H1 (cell line): ENCODE results near the gene OGG1. TPM values are rescaled to one million over a fixed set of nuclear protein-coding genes. Genes with fewer than 3 reads are reported as not detected.

Experiments
- CTCF ChIA-PET: fragments of 300-600 bp; sonication (Branson Sonifier 250); formaldehyde crosslinking; loops from one replicate; lab custom pipeline; 2021; ENCODE audit not compliant: partially characterized antibody; lab: Charles Lee
- POLR2A ChIA-PET: fragments of 300-600 bp; sonication (Branson Sonifier 250); formaldehyde crosslinking; loops from one replicate; lab custom pipeline; 2021; ENCODE audit warnings: inconsistent platforms; ENCODE audit not compliant: partially characterized antibody; lab: Charles Lee
- DNase-seq, 2 experiments: peaks; one replicate each; pipeline versions ENCODE4 v3.0.0 to v3.0.0-alpha.2; 2010 to 2022; ENCODE audit warnings: low spot score in 2 of 2, low read depth in 1 of 2, mixed read lengths in 1 of 2
- FAIRE-seq: peaks from 2 replicates; lab custom pipeline; 2011; peaks lifted over from hg19 to GRCh38; lab: Jason Lieb, UNC
- H2AFZ ChIP-seq: 2 replicates; pipeline ENCODE4 v1.8.1; 2012; ENCODE audit warnings: low read length, inconsistent platforms
- H2AK5ac ChIP-seq: 2 replicates; pipeline ENCODE4 v1.6.1; 2013; ENCODE audit warnings: low read depth, low read length
- H2BK120ac ChIP-seq: replicated peaks from 2 replicates; pipeline ENCODE3; 2013; ENCODE audit warnings: low read depth, low read length, inconsistent platforms
- H2BK12ac ChIP-seq: 2 replicates; pipeline ENCODE4 v1.6.1; 2013; ENCODE audit warnings: low read depth, low read length
- H2BK15ac ChIP-seq: 2 replicates; pipeline ENCODE4 v1.6.1; 2013; ENCODE audit warnings: low read length
- H2BK20ac ChIP-seq: 2 replicates; pipeline ENCODE4 v1.6.1; 2013; ENCODE audit warnings: low read length
- H2BK5ac ChIP-seq: 2 replicates; pipeline ENCODE4 v1.6.1; 2013; ENCODE audit warnings: low read depth, low read length
- H3K14ac ChIP-seq: 2 replicates; pipeline ENCODE4 v1.6.1; 2013; ENCODE audit warnings: inconsistent platforms; ENCODE audit not compliant: insufficient read length
- H3K18ac ChIP-seq: 2 replicates; pipeline ENCODE4 v1.6.1; 2013; ENCODE audit warnings: low read length; ENCODE audit errors: extremely low read depth
- H3K23ac ChIP-seq: 2 replicates; pipeline ENCODE4 v1.6.1; 2013; ENCODE audit warnings: inconsistent platforms; ENCODE audit not compliant: insufficient read length
- H3K23me2 ChIP-seq: 2 replicates; pipeline ENCODE4 v1.6.1; 2013; ENCODE audit warnings: low read depth, low read length
- H3K27ac ChIP-seq: 2 replicates; pipeline ENCODE4 v1.6.1; 2011; ENCODE audit warnings: low read depth, low read length, inconsistent platforms
- H3K27me3 ChIP-seq, 4 experiments: replicated peaks in 1 of 4; 1 replicate in 1 of 4; 2 replicates in 3 of 4; pipeline versions ENCODE4 v1.6.1 to v1.8.1; 2011 to 2013; ENCODE audit warnings: low read length in 3 of 4, mild to moderate bottlenecking in 3 of 4, inconsistent platforms in 2 of 4, mixed read lengths in 2 of 4, moderate library complexity in 1 of 4; ENCODE audit not compliant: control insufficient read depth in 3 of 4, insufficient read depth in 3 of 4; ENCODE audit errors: extremely low read depth in 1 of 4
- H3K36me3 ChIP-seq, 4 experiments: 2 replicates each; pipeline versions ENCODE4 v1.6.1 to v1.8.1; 2011 to 2013; ENCODE audit warnings: mild to moderate bottlenecking in 4 of 4, low read length in 3 of 4, moderate library complexity in 2 of 4, control low read depth in 1 of 4, inconsistent platforms in 1 of 4; ENCODE audit not compliant: insufficient read depth in 4 of 4, control insufficient read depth in 2 of 4
- H3K4ac ChIP-seq: replicated peaks from 2 replicates; pipeline ENCODE3; 2013; ENCODE audit warnings: low read length, low read depth, mixed read lengths, inconsistent platforms; ENCODE audit not compliant: insufficient read length
- H3K4me1 ChIP-seq, 4 experiments: replicated peaks in 1 of 4; 1 replicate in 1 of 4; 2 replicates in 3 of 4; pipeline versions ENCODE4 v1.6.1 to v1.8.1; 2011 to 2013; ENCODE audit warnings: low read length in 3 of 4, inconsistent platforms in 2 of 4, mixed read lengths in 1 of 4; ENCODE audit not compliant: insufficient read depth in 4 of 4, control insufficient read depth in 3 of 4
- H3K4me2 ChIP-seq, 2 experiments: 2 replicates each; pipeline versions ENCODE4 v1.6.1 to v1.8.1; 2011 to 2013; ENCODE audit warnings: low read depth in 2 of 2, low read length in 2 of 2, control low read depth in 1 of 2, inconsistent platforms in 1 of 2, mild to moderate bottlenecking in 1 of 2; ENCODE audit not compliant: insufficient read depth in 1 of 2
- H3K4me3 ChIP-seq, 4 experiments: fragments of 200-600, 300-600 bp in 1 of 4; sonication (generic), shearing (Covaris generic), sonication (Bioruptor Twin) in 1 of 4; 2 replicates each; pipeline versions ENCODE4 v1.5.1 to v1.8.1; 2011 to 2016; ENCODE audit warnings: low read length in 4 of 4, low read depth in 3 of 4, control low read depth in 2 of 4, inconsistent platforms in 2 of 4, mild to moderate bottlenecking in 2 of 4, mixed read lengths in 1 of 4, moderate library complexity in 1 of 4; ENCODE audit not compliant: insufficient read depth in 2 of 4; ENCODE audit errors: extremely low read depth in 1 of 4
- H3K56ac ChIP-seq: replicated peaks from 2 replicates; pipeline ENCODE3; 2013; ENCODE audit warnings: low read depth, mild to moderate bottlenecking, mixed read lengths, low read length, inconsistent platforms; ENCODE audit not compliant: insufficient read length
- H3K79me1 ChIP-seq: 2 replicates; pipeline ENCODE4 v1.6.1; 2013; ENCODE audit warnings: low read depth, low read length, control low read depth
- H3K79me2 ChIP-seq, 2 experiments: 2 replicates each; pipeline versions ENCODE4 v1.6.1 to v1.8.1; 2012 to 2013; ENCODE audit warnings: low read length in 2 of 2, mild to moderate bottlenecking in 2 of 2, inconsistent platforms in 1 of 2; ENCODE audit not compliant: insufficient read depth in 2 of 2, control insufficient read depth in 1 of 2
- H3K9ac ChIP-seq, 4 experiments: replicated peaks in 1 of 4; 1 replicate in 1 of 4; 2 replicates in 3 of 4; pipeline versions ENCODE4 v1.6.1 to v1.8.1; 2011 to 2013; ENCODE audit warnings: low read depth in 3 of 4, low read length in 3 of 4, control low read depth in 2 of 4, mild to moderate bottlenecking in 2 of 4, moderate library complexity in 2 of 4, inconsistent platforms in 1 of 4; ENCODE audit errors: extremely low read depth in 1 of 4
- H3K9me3 ChIP-seq, 2 experiments: 2 replicates each; pipeline versions ENCODE4 v1.6.1 to v1.8.1; 2012 to 2013; ENCODE audit warnings: mild to moderate bottlenecking in 2 of 2, moderate library complexity in 2 of 2, control low read depth in 1 of 2, inconsistent platforms in 1 of 2, low read depth in 1 of 2, low read length in 1 of 2, mixed read lengths in 1 of 2; ENCODE audit not compliant: insufficient read depth in 2 of 2
- H4K20me1 ChIP-seq, 2 experiments: replicated peaks in 1 of 2; 2 replicates each; pipeline versions ENCODE3 to v1.8.1; 2011 to 2013; ENCODE audit warnings: inconsistent platforms in 2 of 2, low read length in 2 of 2, mild to moderate bottlenecking in 1 of 2; ENCODE audit not compliant: insufficient read depth in 2 of 2, control insufficient read depth in 1 of 2
- H4K5ac ChIP-seq: 2 replicates; pipeline ENCODE4 v1.6.1; 2013; ENCODE audit warnings: low read length, low read depth, mixed read lengths, inconsistent platforms; ENCODE audit not compliant: insufficient read length
- H4K8ac ChIP-seq: 2 replicates; pipeline ENCODE4 v1.8.0; 2013; ENCODE audit warnings: mild to moderate bottlenecking, moderate library complexity, low read length, inconsistent platforms; ENCODE audit not compliant: insufficient read depth; ENCODE audit errors: extremely low read depth
- H4K91ac ChIP-seq: replicated peaks from 2 replicates; pipeline ENCODE3; 2013; ENCODE audit warnings: low read length, mixed read lengths, inconsistent platforms; ENCODE audit not compliant: insufficient read length
- CTCF ChIP-seq, 3 experiments: IDR thresholded peaks; 1 replicate in 2 of 3; 2 replicates in 1 of 3; pipeline versions ENCODE4 v1.5.1 to v1.6.1; 2011; ENCODE audit warnings: low read length in 3 of 3, mild to moderate bottlenecking in 3 of 3, inconsistent platforms in 2 of 3, low read depth in 1 of 3, moderate library complexity in 1 of 3; ENCODE audit not compliant: insufficient read depth in 1 of 3; ENCODE audit errors: control extremely low read depth in 1 of 3
- MAFK ChIP-seq: IDR thresholded peaks from 2 replicates; pipeline ENCODE4 v1.6.1; 2012; ENCODE audit warnings: low read depth, mild to moderate bottlenecking, improper control_type of control experiment, low read length
- RAD21 ChIP-seq, 2 experiments: IDR thresholded peaks in 1 of 2; conservative IDR thresholded peaks in 1 of 2; 2 replicates each; pipeline ENCODE4 v1.6.1; 2011; ENCODE audit warnings: low read depth in 2 of 2, low read length in 2 of 2, improper control_type of control experiment in 1 of 2, inconsistent platforms in 1 of 2, mild to moderate bottlenecking in 1 of 2, moderate library complexity in 1 of 2
- WGBS, 2 experiments: shearing (Covaris generic) in 1 of 2; methylation state at CpG; one replicate each; pipeline versions ENCODE4 v1.1.6 to v1.1.7; 2013 to 2015; ENCODE audit warnings: low lambda C conversion rate in 2 of 2, mixed read lengths in 2 of 2, inconsistent platforms in 1 of 2, low coverage in 1 of 2, missing lambda C conversion rate in 1 of 2; ENCODE audit not compliant: insufficient replicate concordance in 2 of 2, insufficient coverage in 1 of 2, insufficient read length in 1 of 2; ENCODE audit errors: extremely low coverage in 1 of 2, missing lambda C conversion rate in 1 of 2; 5-methylcytosine and 5-hydroxymethylcytosine counted together
- polyA plus RNA-seq, 7 experiments: library from polyadenylated mRNA; depleted of rRNA in 3 of 7; stranded (reverse) in 5 of 7; unstranded in 2 of 7; fragments of >200 nt in 5 of 7; fragments of 200-250 nt in 2 of 7; gene quantifications; 1 replicate in 5 of 7; 2 replicates in 1 of 7; 4 replicates in 1 of 7; pipeline versions ENCODE4 v1.2.1 to v1.2.3, GENCODE V29; 2011 to 2013; ENCODE audit warnings: missing spikeins in 2 of 7, mixed read lengths in 2 of 7
- total RNA-seq: library from RNA; stranded (reverse); fragmentation: NEBNext Ultra II Directional; extraction: Animal tissue kit (Norgen Biotek cat#: 25700); gene quantifications from 2 replicates; pipeline ENCODE4 v1.2.1, GENCODE V29; 2021

The OGG1 gene
- total and polyA plus RNA-seq, 2 of the 8 experiments (the other 6 are each of a cell fraction or from before 2014, with no cell fraction given), result 29.6 to 46.8 TPM

DNA sequence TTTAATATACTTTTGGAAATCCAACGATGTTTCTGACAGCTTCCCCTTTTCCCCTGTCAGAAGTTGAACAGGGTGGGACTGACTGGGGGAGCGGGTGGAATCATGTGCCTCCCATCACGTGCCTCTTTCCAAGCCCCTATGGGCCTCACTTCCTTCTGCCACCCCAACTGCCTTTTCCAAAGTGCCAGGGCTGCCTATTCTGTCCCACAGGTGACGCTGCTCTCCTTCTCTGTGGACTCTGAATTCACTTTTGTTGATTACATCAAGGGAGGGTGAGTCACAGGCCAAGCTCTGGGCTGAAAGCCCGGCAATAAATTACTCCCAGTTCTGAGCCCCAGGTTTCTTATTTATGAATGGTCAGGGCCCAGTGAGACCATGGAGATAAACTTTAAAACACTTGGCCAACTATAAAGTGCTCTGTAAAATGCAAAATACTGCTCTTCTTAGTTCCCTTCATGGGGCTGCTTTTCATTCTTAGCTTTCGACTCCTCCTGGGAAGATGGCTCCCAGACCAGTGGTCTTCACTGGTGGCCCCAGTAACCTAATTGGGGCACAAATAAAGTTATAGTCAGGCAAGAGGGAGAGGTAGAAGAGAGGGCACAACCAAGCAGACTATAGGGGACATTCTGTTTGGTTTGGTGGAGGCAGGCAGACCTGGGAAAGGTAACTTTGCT, 33.9 kb upstream of the OGG1 start:
- Histone ChIP-seq H3K14ac (no peak overlapping the region), H2BK120ac (no peak overlapping the region), H3K9ac (no peak overlapping the region), H3K23me2 (peaks cover 9% of the 10 kb centered on the region; the same call in 1 of the 2 replicates), H2AK5ac (no peak overlapping the region), H3K56ac (no peak overlapping the region), H3K27me3 (peaks cover 0 to 3% (median 0%) of the 10 kb centered on the region in 4 experiments; a peak in 2 of 7 replicates), H3K4me3 (no peak overlapping the region), H3K79me2 (no peaks in the 10 kb centered on the region), H2BK12ac (no peak overlapping the region), H3K36me3 (no peaks in the 10 kb centered on the region), H2BK20ac (no peak overlapping the region), H4K91ac (no peak overlapping the region), H2BK5ac (no peak overlapping the region), H3K27ac (no peak overlapping the region), H3K23ac (no peak overlapping the region), H3K18ac (no peak overlapping the region), H3K4me2 (no peak overlapping the region), H2AFZ (no peak overlapping the region), H3K9me3 (no peaks in the 10 kb centered on the region), H4K20me1 (peaks cover 0 to 3% of the 10 kb centered on the region in 2 experiments), H3K79me1 (no peaks in the 10 kb centered on the region), H2BK15ac (no peak overlapping the region), H3K4ac (no peak overlapping the region), H3K4me1 (peaks cover 0 to 3% (median 0%) of the 10 kb centered on the region in 4 experiments; a peak in 1 of 7 replicates), H4K8ac (no peak overlapping the region), H4K5ac (no peak overlapping the region)
- POLR2A ChIA-PET, result interaction anchor here (1.0 kb wide), 1 partner anchor 11 kb away, joined by 5 read pairs; no protein-coding TSS in a partner anchor
- TF ChIP-seq MAFK (no peak), RAD21 (IDR thresholded peaks at IDR 0.05 in 1 of 2, conservative IDR thresholded peaks at IDR 0.05 in 1 of 2; ENCODE audit: low read depth in 2 of 2, low read length in 2 of 2) (peak; percentile 29 to 42; a peak in 3 of 4 replicates), CTCF (IDR thresholded peaks at IDR 0.05; ENCODE audit: control extremely low read depth in 1 of 3, insufficient read depth in 1 of 3, low read depth in 1 of 3, low read length in 3 of 3) (peak; percentile 3 to 36 (median 19); a peak in 3 of 4 replicates)
- no peak for FAIRE-seq
- 80% methylated on average over 6 of the region's 6 CpGs; no CpG with 5 or more reads in 1 of the 2 experiments for WGBS, 2 experiments
- CTCF ChIA-PET, result interaction anchor here (1.0 to 8.8 kb wide), 4 partner anchors 9 to 214 kb away, joined by 3 to 84 read pairs (median 4); no protein-coding TSS in a partner anchor
- DNase-seq, result no peak
